NT2/D1 (cell line): ENCODE data around the gene DPM3.

ENCODE experiments used
- DNase-seq: peaks from one replicate; pipeline ENCODE4 v3.0.0-alpha.2; 2011; ENCODE audit warnings: low read depth, low spot score
- H3K27me3 ChIP-seq: 2 replicates; pipeline ENCODE4 v1.6.0; 2011; ENCODE audit warnings: mild to moderate bottlenecking; ENCODE audit not compliant: insufficient read length, insufficient read depth
- H3K36me3 ChIP-seq: 2 replicates; pipeline ENCODE4 v1.6.1; 2011; ENCODE audit warnings: mild to moderate bottlenecking, low read length, mixed read lengths; ENCODE audit not compliant: insufficient read depth, insufficient read length
- H3K4me1 ChIP-seq: 2 replicates; pipeline ENCODE4 v1.5.1; 2011; ENCODE audit not compliant: insufficient read depth, insufficient read length
- H3K4me3 ChIP-seq: 2 replicates; pipeline ENCODE4 v1.5.1; 2011; ENCODE audit warnings: low read depth; ENCODE audit not compliant: insufficient read length
- H3K9ac ChIP-seq: 2 replicates; pipeline ENCODE4 v1.6.0; 2011; ENCODE audit warnings: low read depth; ENCODE audit not compliant: insufficient read length
- H3K9me3 ChIP-seq: 2 replicates; pipeline ENCODE4 v1.5.1; 2011; ENCODE audit warnings: mild to moderate bottlenecking, low read length; ENCODE audit not compliant: insufficient read depth
- SUZ12 ChIP-seq: IDR thresholded peaks from 2 replicates; pipeline ENCODE4 v1.6.1; 2011; ENCODE audit not compliant: insufficient read length, insufficient read depth; ENCODE audit errors: extremely low read depth
- YY1 ChIP-seq: IDR thresholded peaks from 2 replicates; pipeline ENCODE4 v1.6.1; 2011; ENCODE audit not compliant: insufficient read length, insufficient read depth
- ZNF274 ChIP-seq: IDR thresholded peaks from 2 replicates; pipeline ENCODE4 v1.6.1; 2011; ENCODE audit warnings: mild to moderate bottlenecking, low read depth, low read length

The DPM3 gene

DNA sequence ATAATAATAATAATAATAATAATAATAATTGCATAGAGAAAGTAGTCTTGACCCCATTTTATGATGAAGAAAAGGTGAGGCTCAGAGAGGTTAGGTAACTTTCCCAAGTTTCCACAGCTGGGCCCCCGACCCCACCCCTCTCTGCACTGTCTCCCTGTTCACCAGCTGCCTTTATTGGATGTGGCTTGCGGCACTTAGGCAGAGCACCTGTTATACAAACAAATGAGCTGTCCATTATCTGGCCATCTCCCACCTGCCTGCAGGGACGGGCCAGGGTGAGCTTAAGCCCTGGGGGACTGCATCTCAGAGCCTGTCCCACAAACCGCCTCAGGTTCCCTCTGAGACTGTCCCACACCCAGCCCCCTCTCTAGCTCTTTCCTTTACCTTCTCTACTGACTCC lies 22.7 kb downstream of the DPM3 start:
- TF ChIP-seq SUZ12 (no peak), YY1 (no peak), ZNF274 (no peak)
- no peak for DNase-seq
- H3K36me3 ChIP-seq, result no peaks in the 10 kb centered on the region
- H3K27me3 ChIP-seq, result peaks cover 25% of the 10 kb centered on the region
- no peaks in the 10 kb centered on the region for H3K9me3 ChIP-seq
- H3K4me1 ChIP-seq, result no peaks in the 10 kb centered on the region
- no peak overlapping the region for H3K9ac ChIP-seq
- H3K4me3 ChIP-seq, result no peak overlapping the region

DNA sequence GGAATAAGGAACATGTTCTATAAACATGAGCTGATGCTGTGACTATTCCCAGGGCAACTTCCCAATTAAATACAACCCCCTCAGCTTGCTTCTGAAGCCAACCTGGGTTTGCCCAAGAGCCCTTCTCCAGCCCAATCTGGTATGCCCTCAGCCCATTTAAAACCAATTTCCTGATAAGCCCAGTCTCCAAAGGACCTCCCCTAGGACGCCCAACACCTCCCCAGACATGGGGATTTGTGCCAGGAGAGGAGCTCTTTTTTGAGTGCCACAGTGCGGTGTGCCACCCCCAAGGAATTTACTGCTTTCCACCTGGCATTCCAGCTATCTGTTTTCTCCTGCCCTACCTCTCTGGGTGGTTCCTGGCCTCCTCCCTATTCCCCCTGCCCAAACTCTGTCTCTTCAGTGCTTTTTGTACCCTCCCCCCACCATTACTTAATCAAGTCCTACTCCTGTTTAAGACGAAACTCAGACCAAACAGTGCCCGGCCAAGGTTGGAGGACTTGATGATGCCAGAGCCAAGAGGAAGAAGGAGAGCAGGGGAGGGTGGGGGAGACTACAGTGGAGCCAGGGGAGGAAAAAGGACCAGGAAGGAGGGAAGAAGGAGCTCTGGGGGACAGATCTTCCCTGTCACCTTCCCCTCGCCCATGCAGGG lies 24.1 kb downstream of the DPM3 start:
- Histone ChIP-seq H3K4me1 (peaks cover 7% of the 10 kb centered on the region), H3K4me3 (no peak overlapping the region), H3K36me3 (no peaks in the 10 kb centered on the region), H3K9me3 (no peaks in the 10 kb centered on the region), H3K9ac (no peak overlapping the region), H3K27me3 (peaks cover 15% of the 10 kb centered on the region)
- TF ChIP-seq SUZ12 (no peak), ZNF274 (no peak), YY1 (no peak)
- DNase-seq, result no peak

DNA sequence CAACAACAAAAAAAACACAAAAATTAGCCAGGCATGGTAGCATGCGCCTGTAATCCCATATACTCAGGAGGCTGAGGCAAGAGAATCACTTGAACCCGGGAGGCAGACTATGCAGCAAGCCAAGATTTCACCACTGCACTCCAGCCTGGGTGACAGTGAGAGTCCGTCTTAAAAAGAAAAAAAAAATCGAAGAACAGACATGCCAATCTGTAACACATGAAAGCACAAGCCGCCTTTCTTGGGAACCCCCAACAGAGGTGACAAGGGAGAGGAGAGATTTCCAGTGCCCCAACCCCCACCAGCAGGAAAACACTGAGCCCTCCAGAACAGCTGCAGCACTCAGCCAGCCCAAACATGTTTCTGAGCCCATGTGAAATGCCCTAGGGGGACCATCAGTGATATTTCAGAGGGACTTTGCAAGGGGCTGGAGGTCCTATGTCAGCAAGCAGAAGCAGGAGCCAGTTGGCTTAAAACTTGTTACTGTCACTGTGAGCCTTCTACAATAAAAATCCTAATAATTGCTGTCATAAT lies 26.8 kb downstream of the DPM3 start:
- Histone ChIP-seq H3K27me3 (no peaks in the 10 kb centered on the region), H3K36me3 (no peaks in the 10 kb centered on the region), H3K4me1 (peaks cover 7% of the 10 kb centered on the region), H3K4me3 (no peak overlapping the region), H3K9me3 (no peaks in the 10 kb centered on the region), H3K9ac (no peak overlapping the region)
- no peak for TF ChIP-seq YY1
- no peak for TF ChIP-seq ZNF274
- no peak for TF ChIP-seq SUZ12
- DNase-seq, result no peak

DNA sequence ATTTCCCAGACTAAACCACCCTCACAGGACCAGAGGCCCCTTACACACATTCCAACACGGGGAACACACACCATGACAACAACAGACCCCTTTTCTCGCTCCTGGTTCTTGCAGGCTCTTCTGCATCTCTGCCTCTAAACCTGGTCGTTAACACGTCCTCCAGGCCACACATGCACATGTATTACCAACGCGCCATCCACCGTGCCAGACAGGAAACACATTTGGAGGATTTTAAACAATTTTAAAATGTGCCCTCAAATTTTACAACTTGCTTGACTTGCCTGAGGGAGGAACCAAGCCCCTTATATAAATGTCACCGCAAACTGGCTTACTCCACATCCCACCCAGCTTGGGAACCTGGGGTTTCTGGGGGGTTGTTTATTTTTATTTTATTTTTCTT lies 29.5 kb downstream of the DPM3 start:
- TF ChIP-seq SUZ12 (no peak), ZNF274 (no peak), YY1 (no peak)
- Histone ChIP-seq H3K4me1 (peaks cover 9% of the 10 kb centered on the region), H3K36me3 (no peaks in the 10 kb centered on the region), H3K4me3 (no peak overlapping the region), H3K9me3 (no peaks in the 10 kb centered on the region), H3K27me3 (no peaks in the 10 kb centered on the region), H3K9ac (no peak overlapping the region)
- no peak for DNase-seq

DNA sequence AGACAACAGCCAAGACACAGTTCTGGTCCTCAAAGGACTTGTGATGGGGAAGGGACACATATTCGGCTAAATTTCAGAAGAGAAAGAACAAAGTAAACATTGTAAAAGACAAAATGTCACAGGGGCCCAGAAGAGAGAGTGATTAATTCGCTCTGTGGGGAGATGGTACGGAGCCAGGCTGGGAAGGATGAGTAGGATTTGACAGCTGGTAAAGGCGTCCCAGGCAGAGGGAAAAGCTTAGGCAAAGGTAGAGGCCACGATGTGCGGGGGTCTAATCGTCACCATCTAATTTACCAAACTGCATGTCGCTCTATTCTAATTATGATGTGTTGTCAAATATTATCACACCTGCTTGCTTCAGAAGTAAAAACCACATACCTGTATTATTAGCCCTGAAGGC lies 29.9 kb downstream of the DPM3 start:
- no peak for DNase-seq
- no peak for TF ChIP-seq SUZ12
- no peak for TF ChIP-seq ZNF274
- no peak for TF ChIP-seq YY1
- Histone ChIP-seq H3K27me3 (no peaks in the 10 kb centered on the region), H3K36me3 (no peaks in the 10 kb centered on the region), H3K4me1 (peaks cover 9% of the 10 kb centered on the region), H3K9ac (no peak overlapping the region), H3K4me3 (no peak overlapping the region), H3K9me3 (no peaks in the 10 kb centered on the region)

DNA sequence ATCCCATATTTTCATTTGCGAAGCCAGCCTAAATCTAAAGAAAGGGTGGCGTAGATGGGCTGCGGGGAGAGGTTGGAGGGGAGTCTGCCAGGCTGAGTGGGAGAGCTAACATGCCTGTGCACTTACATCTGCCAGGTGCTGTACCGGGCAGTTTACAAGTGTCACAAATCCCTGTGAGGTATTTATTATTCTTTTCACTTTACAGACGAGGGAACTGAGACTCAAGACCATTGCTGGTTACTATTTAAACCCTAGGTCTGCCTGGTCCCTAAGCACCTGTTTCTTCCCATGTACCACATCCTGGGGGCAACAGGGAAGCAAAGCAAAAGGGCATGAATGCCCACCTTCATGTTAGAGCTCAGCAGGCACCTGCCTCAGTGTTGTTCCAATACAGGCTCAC lies 32.0 kb downstream of the DPM3 start:
- DNase-seq, result no peak
- Histone ChIP-seq H3K4me1 (peaks cover 9% of the 10 kb centered on the region), H3K36me3 (no peaks in the 10 kb centered on the region), H3K9ac (no peak overlapping the region), H3K4me3 (no peak overlapping the region), H3K9me3 (no peaks in the 10 kb centered on the region), H3K27me3 (no peaks in the 10 kb centered on the region)
- TF ChIP-seq SUZ12, result no peak

DNA sequence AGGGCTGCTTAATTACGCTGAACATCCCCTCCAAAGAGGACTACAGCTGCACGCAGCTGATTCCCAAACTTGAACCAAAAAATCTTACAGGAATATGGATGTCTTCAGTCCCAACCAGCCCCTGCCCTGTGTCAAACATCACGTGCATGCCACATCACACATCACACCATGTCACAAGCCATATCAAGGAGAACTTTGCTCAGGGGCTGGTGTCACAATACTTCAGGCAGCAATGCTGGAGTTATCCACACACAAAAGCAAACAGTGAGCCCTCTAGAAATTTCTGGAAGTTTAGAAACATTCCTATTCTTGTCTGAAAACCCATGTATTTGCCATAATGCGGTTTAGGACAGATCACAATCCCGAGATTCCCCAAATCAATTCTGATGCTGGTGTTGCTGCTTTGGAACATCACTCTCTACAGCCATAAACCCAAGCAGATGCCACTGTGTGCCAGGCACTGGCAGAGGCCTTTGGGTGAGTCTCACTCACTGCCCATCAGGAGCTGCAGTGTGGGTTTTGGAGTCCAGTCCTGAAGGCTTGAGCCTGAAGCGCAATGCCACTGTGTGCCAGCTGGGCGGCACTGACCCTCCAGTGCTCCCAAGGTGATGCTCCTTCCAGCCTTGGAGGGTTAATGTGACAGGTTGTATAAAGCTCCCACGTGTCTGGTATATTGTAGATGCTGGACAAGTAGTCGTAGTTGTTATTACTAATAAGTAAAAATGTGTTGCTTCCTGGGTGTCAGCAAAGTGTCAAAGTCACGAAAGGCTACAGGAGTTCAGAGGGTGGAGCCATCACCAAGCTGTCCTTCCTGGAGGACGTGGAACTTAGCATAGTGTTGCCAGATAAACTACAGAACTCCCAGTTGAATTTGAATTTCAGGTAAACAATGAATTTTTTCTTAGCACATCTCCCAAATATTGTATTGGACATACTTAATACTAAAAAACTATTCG lies 32.7 kb downstream of the DPM3 start:
- H3K9ac ChIP-seq, result no peak overlapping the region
- DNase-seq, result no peak
- H3K27me3 ChIP-seq, result no peaks in the 10 kb centered on the region
- no peak overlapping the region for H3K4me3 ChIP-seq
- H3K36me3 ChIP-seq, result no peaks in the 10 kb centered on the region
- H3K4me1 ChIP-seq, result peaks cover 9% of the 10 kb centered on the region
- no peaks in the 10 kb centered on the region for H3K9me3 ChIP-seq
- TF ChIP-seq ZNF274 (no peak), SUZ12 (no peak), YY1 (no peak)
